ENCODE data around the gene RPL27.
"Not testable (repeated sequence)": the region's sequence is repeated elsewhere in the genome, so short reads cannot be mapped to it uniquely, and the experiment has no call there.

Gene RPL27

DNA sequence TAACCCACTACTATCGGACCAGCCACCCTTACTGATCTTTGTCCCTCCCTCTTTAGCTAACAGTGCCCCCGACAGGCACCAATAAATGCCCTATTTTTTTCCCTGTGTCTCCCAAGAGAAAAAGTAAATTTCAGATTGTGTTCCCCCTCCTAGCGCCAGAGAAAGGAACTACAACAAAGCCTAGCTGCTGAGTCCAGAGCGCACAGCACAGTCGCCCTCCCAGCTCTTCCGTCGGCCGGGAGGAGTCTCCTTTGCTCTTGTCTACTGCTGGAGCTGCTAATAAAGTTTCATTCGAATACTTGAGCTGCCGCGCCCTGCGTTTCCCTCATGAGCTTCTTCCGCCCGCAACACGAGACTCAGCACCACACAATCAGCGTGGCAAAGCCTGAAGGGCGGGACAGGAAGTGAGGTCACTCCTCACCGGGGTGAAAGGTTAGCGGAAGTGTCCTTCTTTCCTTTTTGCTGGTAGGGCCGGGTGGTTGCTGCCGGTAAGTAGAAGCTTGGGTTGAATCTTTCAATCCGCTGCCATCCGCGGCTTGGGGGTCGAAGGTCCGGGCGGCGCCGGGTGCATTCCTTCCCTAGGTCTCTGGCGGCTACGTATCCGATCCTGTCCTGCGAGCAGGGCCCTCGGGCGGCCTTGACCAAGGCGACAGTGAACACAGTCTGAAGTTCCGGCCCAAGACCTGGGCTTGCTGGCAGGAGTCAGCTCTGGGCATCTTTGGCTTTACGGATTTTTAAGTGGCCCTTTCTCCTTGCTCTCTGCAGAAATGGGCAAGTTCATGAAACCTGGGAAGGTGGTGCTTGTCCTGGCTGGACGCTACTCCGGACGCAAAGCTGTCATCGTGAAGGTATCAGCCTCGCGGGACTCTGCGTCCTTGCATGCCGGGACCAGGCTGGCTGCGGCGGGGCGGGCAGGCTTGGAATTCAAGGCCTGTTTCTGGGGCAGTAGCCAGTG, at the start of gene RPL27:
Gene RPL27, plus strand, starts transcription at position 436 of the 955 bp plus-strand sequence. Its CDS starts 332 bp downstream, at position 768.
- DNase-seq = peak; percentile 81 to 100 (median 98)

DNA sequence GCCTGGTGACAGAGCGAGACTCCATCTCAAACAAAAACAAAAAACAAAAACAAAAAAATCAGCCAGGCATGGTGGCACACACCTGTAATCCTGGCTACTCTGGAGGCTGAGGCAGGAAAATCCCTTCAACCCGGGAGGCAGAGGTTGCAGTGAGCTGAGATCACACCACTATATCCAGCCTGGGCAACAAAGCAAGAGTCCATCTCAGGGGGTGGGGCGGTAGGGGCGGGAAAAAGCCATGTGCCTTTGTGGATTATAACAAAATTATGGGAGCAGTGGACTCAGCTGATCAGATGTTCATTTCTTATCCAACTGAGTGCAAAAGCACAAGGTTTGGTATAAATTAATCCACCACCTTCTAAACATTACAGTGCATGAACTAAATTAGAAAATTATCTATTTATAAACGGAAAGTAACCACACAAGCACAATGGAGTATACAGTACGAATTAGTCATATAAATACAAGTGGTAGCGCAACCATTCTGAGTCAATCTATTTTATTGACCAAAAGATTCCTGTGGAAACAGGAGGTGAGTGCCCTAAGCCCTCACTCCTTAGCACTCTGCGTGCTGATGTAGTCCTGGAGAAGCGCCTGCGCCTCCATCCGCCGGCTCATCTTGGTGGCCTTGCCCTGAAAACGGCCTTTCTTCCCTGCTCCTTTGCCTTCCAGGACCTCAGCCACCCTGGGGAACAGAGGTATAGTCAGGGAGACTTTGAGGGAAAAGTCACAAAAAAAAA, 48.0 kb upstream of the RPL27 start:
- no peak for DNase-seq

DNA sequence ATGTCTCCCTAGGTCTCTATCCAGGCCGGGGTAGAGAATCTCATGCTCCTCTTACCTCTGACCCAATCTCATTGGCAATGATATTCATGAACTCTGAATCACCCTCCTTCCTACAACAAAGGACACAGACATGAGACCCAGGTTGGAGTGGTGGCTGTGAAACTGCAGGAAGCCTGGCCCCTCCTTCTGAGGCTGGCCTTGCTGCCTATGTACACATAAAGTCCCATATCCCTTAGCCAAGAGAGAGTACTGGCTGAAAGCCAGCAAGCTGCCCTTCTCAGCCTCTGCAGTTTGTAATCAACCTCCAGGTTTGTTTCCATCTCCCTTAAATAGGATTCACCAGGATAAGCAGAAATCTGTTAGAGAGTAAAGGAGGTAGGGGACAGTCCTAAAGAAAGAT, 44.5 kb upstream of the RPL27 start:
- no peak for DNase-seq

DNA sequence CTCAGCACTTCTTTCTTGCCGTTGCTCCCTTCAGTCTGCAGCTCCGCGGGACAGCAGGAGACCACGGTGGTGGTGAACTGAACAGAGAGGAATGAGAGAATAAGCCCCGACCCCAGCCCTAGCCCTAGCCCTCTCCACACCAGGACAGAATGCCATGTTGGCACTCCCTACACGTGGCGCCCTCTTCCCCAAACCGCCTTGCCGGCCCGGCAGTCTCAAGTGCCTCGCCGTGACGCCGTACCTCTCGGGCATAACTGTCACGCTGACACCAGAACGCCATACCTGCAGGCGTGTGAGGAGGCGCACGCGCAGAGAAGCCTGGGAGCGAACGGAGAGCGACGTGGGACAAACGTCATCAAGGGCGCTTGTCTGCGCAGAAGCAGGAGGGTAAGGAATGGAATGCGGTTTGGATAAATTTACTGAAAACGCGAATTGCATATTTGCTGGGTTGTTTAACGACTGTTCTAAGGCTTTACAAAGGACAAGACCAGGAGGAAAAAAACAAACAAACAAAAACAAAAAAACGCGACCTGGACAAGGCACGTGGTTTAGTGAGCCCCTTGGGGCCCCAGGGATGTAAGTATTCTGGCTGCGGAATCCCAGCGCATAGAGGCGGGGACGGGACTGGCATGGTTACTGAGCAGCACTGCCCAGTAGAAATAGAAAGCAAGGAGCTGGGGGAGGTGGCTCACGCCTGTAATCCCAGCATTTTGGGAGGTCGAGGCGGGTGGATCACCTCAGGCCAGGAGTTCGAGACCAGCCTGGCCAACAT, 33.9 kb upstream of the RPL27 start, which contains the start of gene AARSD1:
Gene AARSD1, minus strand, starts transcription at position 294 of the 772 bp plus-strand sequence. Its CDS starts 14 bp downstream, at position 280.
- peak; percentile 33 to 93 (median 79) for DNase-seq

DNA sequence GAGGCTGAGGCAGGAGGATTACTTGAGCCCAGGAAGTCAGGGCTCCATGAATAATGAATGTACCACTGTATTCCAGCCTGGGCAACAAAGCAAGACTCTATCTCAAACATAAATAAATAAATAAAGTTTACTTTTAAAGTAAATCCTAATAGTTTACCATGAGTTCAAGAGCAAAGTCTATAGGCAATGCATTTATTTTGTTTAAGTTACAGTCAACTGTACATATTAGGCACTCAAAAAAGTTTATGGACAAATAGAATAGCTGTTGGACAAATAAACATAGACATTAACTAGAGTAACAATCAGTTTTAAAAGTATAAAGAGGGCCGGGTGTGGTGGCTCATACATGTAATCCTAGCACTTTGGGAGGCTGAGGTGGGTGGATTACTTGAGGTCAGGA, 30.3 kb upstream of the RPL27 start:
- no peak for DNase-seq

DNA sequence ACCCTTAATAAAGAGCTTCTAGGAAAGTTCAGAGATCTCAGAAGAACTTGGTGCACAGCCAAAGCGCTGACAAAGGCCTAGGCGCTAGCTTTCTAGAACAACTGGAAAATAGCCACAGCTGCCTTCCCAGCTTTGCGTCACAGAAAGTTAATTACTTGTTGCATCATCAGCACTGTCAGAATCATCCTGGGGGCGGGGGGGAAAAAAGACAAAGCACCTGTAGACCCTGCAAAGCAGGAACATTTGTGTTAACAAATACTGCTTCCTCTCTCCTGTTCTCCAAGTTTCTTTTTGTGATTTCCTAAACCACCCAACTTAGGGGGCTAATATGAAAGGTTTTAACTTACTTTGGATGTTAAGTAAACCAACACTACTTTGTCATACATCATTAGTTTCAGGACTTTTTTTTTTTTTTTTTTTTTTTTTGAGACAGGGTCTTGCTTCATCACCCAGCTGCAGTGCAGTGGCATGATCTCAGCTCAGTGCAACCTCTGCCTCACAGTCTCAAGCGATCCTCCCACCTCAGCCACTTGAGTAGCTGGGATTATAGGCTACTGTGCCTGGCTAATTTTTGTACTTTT, 29.1 kb upstream of the RPL27 start:
- DNase-seq = peak in 2 of 56 donors; percentile 4 to 18

DNA sequence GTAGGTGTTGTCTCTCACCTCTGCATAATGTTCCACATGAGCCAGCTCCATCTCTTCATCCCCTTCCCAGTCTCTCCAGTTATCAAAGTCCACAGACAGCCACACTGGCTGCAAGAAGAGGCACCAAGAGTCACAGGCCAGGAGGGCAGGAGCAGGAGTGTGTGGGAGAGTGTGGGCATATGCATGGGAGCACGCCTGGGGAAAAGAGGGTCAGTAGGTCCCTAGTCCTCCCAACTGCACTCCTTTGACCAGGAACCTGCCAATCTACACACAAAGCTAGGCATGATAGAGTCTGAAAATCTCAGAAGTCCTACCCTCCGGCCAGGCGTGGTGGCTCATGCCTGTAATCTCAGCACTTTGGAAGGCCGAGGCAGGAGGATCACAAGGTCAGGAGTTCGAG, 26.6 kb upstream of the RPL27 start:
- no peak for DNase-seq

DNA sequence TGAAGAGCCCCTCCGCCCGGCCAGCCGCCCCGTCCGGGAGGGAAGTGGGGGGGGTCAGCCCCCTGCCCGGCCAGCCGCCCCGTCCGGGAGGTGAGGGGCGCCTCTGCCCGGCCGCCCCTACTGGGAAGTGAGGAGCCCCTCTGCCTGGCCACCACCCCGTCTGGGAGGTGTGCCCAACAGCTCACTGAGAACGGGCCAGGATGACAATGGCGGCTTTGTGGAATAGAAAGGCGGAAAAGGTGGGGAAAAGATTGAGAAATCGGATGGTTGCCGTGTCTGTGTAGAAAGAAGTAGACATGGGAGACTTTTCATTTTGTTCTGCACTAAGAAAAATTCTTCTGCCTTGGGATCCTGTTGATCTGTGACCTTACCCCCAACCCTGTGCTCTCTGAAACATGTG, 24.9 kb upstream of the RPL27 start:
- not testable (repeated sequence) for DNase-seq

DNA sequence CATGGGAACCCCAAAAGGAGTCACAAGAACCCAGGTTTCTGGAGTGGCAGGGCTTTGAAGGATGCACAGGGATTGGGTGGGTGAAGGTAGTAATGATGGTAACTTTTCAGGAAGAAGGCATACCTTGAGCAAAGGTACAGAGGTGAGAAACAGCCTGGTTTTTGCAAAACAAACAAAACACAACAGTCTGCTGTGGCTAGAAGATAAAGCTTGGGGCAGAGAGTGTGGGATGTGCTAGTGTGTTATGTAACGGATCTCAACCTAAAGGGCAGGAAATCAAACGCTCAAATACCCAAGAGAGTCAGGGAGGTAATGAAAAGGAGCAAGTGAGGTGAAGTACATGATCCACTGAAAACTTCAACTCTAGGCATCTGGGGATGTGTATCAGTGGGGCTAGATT, 23.0 kb upstream of the RPL27 start:
- no peak for DNase-seq

DNA sequence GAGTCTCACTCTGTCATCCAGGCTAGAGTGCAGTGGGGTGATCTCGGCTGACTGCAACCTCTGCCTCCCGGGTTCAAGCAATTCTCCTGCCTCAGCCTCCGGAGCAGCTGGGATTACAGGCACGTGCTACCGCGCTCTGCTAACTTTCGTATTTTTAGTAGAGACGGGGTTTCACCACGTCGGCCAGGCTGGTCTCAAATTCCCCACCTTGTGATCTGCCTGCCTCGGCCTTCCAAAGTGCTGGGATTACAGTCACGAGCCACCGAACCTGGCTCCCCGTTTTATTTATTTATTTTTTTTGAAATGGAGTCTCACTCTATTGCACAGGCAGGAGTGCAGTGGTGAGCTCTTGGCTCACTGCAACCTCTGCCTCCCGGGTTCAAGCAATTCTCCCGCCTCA, 22.5 kb upstream of the RPL27 start:
- DNase-seq = not testable (repeated sequence)

DNA sequence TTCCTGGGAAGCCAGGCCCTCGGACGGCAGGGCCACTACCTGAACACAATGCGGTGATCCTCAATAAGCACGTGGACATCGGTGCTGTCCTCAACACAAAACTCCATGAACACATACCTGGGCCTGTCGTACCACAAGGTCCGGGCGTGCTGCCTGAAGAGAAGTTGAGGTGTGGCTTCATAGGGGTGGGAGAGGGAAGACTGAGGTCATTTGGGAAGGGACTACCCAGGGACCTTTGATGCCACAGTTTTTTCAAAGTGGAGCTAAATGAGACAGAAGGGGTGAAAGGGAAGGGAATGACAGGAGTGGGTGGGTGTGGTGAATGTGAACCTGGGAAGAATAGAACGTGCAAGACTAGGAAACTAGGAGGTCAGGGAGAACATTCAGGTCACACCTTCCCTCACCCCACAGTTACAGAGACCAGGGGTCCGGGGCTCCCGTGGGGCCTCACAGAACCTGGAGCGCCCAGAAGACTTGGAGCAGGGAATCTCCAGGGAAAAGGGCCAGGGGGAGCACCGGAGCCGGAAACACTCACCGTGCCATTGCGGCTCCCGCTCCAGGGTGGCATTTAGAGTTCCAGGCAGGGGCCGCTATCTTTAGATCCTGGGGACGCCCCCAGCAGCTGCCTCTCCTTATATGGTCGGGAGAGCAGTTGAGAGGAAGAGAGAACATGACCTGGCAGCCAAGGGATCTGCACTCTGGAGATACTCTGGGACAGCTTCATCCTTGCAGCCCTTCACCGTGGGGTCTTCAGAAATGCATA, 18.5 kb upstream of the RPL27 start, which contains the start of gene PTGES3L:
Gene PTGES3L, minus strand, starts transcription at position 570 of the 763 bp plus-strand sequence. Its CDS starts 27 bp downstream, at position 543.
- DNase-seq = peak in 23 of 56 donors; percentile 11 to 53 (median 21)

DNA sequence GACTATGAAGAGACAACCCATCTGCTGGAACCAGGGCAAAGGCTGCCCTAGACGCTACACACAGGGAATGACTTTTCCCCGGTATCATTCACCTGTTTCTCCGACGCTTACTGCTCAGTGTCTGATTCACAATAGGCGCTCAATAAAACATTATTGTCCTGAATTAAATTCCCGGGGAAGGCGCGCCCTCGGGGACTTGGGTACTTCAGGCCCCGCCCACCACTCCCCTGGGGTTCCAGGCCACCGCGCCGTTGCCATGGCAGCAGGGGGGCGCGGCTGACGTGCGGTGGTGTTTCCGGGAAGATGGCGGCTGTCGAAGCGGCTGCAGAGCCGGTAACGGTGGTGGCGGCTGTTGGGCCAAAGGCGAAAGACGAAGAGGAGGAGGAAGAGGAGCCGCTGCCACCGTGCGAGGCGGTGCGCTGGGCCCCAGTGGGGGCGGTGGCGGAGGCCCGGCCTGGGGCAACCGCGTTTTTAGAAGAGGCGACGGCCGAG, 17.9 kb upstream of the RPL27 start, which contains the start of gene RUNDC1:
Gene RUNDC1, plus strand, starts transcription at position 292 of the 492 bp plus-strand sequence. Its CDS starts 12 bp downstream, at position 304.
- peak in 55 of 56 donors; percentile 22 to 89 (median 72) for DNase-seq

DNA sequence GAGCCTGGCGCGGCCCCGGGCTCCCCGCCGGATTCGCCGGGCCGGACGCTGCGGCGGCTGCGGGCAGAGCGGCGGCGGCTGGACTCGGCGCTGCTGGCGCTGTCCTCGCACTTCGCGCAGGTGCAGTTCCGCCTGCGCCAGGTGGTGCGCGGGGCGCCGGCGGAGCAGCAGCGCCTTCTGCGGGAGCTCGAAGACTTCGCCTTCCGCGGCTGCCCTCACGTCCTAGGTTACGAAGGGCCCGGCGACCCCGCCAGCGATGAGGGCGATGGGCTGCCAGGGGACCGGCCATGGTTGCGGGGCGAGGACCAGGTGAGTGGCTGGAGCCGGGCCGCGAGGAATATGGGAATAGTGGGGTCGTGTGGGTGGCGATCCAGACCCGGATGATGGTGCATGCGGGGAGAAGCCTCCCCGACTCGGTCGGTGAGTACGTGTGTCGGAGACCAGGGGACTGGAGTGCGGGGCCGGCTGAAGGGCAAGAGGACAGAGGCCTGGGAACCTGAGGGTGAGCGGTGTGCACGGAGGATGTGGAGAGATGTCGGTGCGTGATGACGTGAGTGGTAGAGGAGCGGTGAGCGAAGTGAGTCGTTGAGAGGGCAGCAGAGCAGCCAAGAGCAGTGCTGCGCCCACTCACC, 17.3 kb upstream of the RPL27 start:
- peak in 32 of 56 donors; percentile 4 to 45 (median 28) for DNase-seq

DNA sequence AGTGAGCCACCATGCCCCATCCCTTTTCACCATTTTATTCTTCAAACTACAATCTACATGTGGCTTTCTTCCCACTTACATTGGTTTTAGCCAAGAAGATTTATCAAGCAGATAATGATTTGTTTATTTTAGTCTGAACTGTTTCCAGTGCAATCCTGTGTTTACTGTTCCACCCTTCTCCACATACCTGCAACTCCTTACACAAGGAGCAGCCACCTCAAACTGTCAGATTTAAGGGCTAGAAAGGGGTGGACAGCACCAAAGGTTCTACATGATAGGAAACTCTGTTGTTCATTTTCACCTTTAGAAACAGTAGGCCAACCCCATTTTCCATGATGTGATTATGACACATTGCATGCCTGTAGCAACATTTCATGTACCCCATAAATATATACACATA, 16.0 kb upstream of the RPL27 start:
- DNase-seq = no peak

DNA sequence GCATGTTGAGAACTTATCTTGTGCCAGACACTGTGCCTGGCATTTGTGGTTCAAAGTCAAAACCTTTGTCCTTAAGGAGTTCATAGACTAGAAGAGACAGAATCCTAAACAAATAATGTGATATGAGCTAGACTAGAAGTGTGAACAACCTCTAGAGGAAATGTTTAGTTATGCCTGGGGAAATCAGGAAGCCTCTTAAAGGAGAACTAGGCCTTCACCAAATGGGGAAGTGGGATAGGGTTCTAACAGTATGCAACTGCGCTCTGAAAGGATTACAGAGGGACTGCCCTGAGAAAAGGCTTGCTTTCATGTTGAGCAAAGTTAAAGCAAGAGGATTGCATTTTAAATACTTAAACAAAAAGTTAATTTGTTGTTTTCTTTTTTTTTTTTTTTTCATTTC, 13.0 kb upstream of the RPL27 start:
- no peak for DNase-seq

DNA sequence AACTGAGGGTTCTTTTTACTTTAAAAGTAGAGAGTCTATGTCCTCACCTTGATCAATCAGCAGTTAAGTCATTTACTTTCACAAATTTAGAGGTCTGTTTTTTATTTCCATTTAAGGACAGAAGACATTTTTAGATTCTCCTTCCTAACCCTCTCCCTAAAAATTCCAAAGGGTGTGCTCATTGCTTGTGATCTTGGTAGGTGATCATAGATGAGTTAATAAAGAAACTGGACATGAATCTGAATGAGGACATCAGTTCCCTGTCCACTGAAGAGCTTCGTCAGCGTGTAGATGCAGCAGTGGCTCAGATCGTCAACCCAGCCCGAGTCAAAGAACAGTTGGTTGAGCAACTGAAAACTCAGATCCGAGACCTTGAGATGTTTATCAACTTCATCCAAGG, 9.1 kb upstream of the RPL27 start:
- DNase-seq = no peak

DNA sequence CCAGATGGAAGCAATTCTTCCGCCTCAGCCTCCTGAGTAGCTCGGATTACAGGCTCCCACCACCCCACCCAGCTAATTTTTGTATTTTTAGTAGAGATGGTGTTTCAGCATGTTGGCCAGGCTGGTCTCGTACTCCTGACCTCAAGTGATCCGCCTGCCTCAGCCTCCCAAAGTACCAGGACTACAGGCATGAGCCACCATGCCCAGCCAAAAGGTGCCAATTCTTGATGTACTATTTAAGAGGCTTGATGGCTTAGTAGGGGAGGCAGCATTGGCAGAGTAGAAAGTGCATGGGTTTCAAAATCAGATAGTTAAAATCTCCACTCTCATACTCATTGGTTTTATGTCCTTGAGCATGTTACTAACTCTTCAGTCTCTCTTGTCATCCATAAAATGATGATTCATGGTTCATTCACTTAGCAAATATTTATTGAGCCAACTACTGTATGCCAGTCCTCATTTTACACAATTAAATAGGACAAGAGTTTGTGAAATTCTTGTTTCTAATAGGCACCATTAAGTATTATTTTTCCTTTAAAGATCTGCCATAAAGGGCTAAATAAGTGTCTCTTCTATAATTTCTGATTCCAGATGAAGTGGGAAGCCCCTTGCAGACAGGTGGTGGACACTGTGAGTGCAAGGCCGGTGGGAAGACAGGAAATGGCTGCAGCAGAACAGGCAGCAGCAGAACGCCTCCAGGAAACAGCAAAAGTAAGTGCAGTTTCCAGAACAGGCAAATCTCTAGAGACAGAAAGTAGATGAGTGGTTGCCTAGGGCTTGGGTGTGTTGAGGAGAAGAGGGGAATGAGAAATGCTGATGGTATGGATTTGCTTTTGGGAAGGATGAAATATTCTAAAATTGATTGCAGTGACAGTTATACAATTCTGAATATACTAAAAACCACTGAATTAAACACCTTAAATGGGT, 8.2 kb upstream of the RPL27 start:
- no peak for DNase-seq

DNA sequence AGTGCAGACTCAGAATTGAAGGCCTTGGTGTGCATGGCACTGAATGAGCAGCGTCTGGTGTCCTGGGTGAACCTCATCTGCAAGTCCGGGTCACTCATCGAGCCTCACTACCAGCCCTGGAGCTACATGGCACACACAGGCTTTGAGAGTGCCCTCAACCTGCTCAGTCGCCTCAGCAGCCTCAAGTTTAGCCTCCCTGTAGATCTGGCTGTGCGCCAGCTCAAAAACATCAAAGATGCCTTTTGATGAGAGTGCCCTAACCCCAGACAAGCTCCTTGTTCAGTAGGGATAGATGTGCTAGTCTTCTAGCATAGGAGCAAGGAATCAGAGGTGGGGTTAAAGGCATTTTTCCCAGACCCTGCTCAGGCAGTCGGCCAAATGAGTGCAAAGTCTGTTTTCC, 6.7 kb upstream of the RPL27 start:
- no peak for DNase-seq
